Neural cell (in vitro differentiated cells): Measurements from ENCODE around the gene ST6GAL1. TPM values are rescaled to one million over a fixed set of nuclear protein-coding genes. Genes with fewer than 3 reads are reported as not detected.

Experiments used
- H2AFZ ChIP-seq: fragments of 200-600, 300-800 bp; sonication (generic), shearing (Covaris generic); 2 replicates; pipeline ENCODE4 v1.6.0; 2014; ENCODE audit warnings: low read depth, mild to moderate bottlenecking, antibody characterized with exemption, low read length, moderate library complexity
- H3F3A ChIP-seq: fragments of 200-600 bp; shearing (Covaris generic); 2 replicates; pipeline ENCODE4 v1.6.1; 2016; ENCODE audit warnings: mild to moderate bottlenecking, moderate library complexity, mixed read lengths, antibody characterized with exemption, low read length; ENCODE audit not compliant: insufficient read depth, poor library complexity, severe bottlenecking
- H3K27ac ChIP-seq: fragments of 200-600, 300-800 bp; sonication (generic), shearing (Covaris generic); 2 replicates; pipeline ENCODE4 v1.5.1; 2014; ENCODE audit warnings: mild to moderate bottlenecking, low read length, moderate library complexity
- H3K27me3 ChIP-seq: fragments of 300-800, 200-600 bp; sonication (generic), shearing (Covaris generic); 2 replicates; pipeline ENCODE4 v1.6.0; 2014; ENCODE audit warnings: mild to moderate bottlenecking, low read depth, low read length, moderate library complexity; ENCODE audit not compliant: insufficient read depth
- H3K36me3 ChIP-seq: fragments of 300-800, 200-600 bp; sonication (generic), shearing (Covaris generic); 2 replicates; pipeline ENCODE4 v1.5.1; 2014; ENCODE audit warnings: mild to moderate bottlenecking, antibody characterized with exemption, low read length, moderate library complexity; ENCODE audit not compliant: insufficient read depth
- H3K4me2 ChIP-seq: fragments of 300-800, 200-600 bp; sonication (generic), shearing (Covaris generic); 2 replicates; pipeline ENCODE4 v1.6.0; 2014; ENCODE audit warnings: mild to moderate bottlenecking, low read length
- H3K4me3 ChIP-seq: fragments of 300-800, 200-600 bp; sonication (generic), shearing (Covaris generic); 2 replicates; pipeline ENCODE4 v1.5.1; 2014; ENCODE audit warnings: mild to moderate bottlenecking, low read length, moderate library complexity
- H3K79me2 ChIP-seq: fragments of 200-600 bp; shearing (Covaris generic); replicated peaks from 2 replicates; pipeline ENCODE4 v1.6.0; 2014; ENCODE audit warnings: mild to moderate bottlenecking, low read length, moderate library complexity; ENCODE audit not compliant: insufficient read depth
- H3K9ac ChIP-seq: fragments of 300-800, 200-600 bp; sonication (generic), shearing (Covaris generic); 2 replicates; pipeline ENCODE4 v1.6.1; 2016; ENCODE audit warnings: mild to moderate bottlenecking, low read length, mixed read lengths
- H3K9me2 ChIP-seq: fragments of 200-600 bp; shearing (Covaris generic); 2 replicates; pipeline ENCODE4 v1.6.1; 2016; ENCODE audit warnings: mild to moderate bottlenecking, low read length, mixed read lengths; ENCODE audit not compliant: insufficient read depth
- H3K9me3 ChIP-seq: fragments of 200-600, 300-800 bp; sonication (generic), shearing (Covaris generic); 2 replicates; pipeline ENCODE4 v1.6.1; 2016; ENCODE audit warnings: mild to moderate bottlenecking, mixed run types, low read length, moderate library complexity, mixed read lengths
- H4K20me1 ChIP-seq: fragments of 200-600 bp; shearing (Covaris generic); 2 replicates; pipeline ENCODE4 v1.6.1; 2016; ENCODE audit warnings: mild to moderate bottlenecking, mixed run types; ENCODE audit not compliant: insufficient read depth
- EP300 ChIP-seq: fragments of 450-650 bp; conservative IDR thresholded peaks from 2 replicates; pipeline ENCODE4 v1.6.1; 2014; ENCODE audit warnings: antibody characterized with exemption, mild to moderate bottlenecking, moderate library complexity; ENCODE audit not compliant: poor library complexity, severe bottlenecking
- EZH2 ChIP-seq: fragments of 200-600, 300-800 bp; shearing (Covaris generic), sonication (generic); IDR thresholded peaks from 2 replicates; pipeline ENCODE4 v1.6.1; 2014; ENCODE audit warnings: antibody characterized with exemption, low read length, borderline replicate concordance, mild to moderate bottlenecking; ENCODE audit not compliant: insufficient read depth, poor library complexity, severe bottlenecking
- MXI1 ChIP-seq: fragments of 450-650 bp; conservative IDR thresholded peaks from 2 replicates; pipeline ENCODE4 v1.6.1; 2014; ENCODE audit warnings: antibody characterized with exemption, mild to moderate bottlenecking; ENCODE audit not compliant: poor library complexity, severe bottlenecking
- POLR2AphosphoS5 ChIP-seq: IDR thresholded peaks from 2 replicates; pipeline ENCODE4 v1.6.1; 2012
- RAD21 ChIP-seq: fragments of 450-650 bp; conservative IDR thresholded peaks from 2 replicates; pipeline ENCODE4 v1.6.1; 2014; ENCODE audit warnings: antibody characterized with exemption, mild to moderate bottlenecking, moderate library complexity
- SMC3 ChIP-seq: fragments of 450-650 bp; conservative IDR thresholded peaks from 2 replicates; pipeline ENCODE4 v1.6.1; 2014; ENCODE audit warnings: antibody characterized with exemption, mild to moderate bottlenecking, moderate library complexity; ENCODE audit not compliant: poor library complexity
- TAF1 ChIP-seq: IDR thresholded peaks from 2 replicates; pipeline ENCODE4 v1.6.1; 2012; ENCODE audit warnings: low read depth
- polyA plus RNA-seq: library from polyadenylated mRNA; depleted of rRNA; stranded (reverse); fragments of >200 nt; gene quantifications from 2 replicates; pipeline ENCODE4 v1.2.3, GENCODE V29; 2014
- TF ChIP-seq, protein P1 (sequence below): IDR thresholded peaks from 2 replicates; pipeline ENCODE4 v1.6.1; 2012; ENCODE audit warnings: borderline replicate concordance
- TF ChIP-seq, protein P2 (sequence below): fragments of 450-650 bp; IDR thresholded peaks from 2 replicates; pipeline ENCODE4 v1.5.1; 2014; ENCODE audit warnings: antibody characterized with exemption, mild to moderate bottlenecking, moderate library complexity; ENCODE audit not compliant: poor library complexity, severe bottlenecking

Gene ST6GAL1
- polyA plus RNA-seq, 1 donor from 2014 or later = 17.6 TPM

DNA sequence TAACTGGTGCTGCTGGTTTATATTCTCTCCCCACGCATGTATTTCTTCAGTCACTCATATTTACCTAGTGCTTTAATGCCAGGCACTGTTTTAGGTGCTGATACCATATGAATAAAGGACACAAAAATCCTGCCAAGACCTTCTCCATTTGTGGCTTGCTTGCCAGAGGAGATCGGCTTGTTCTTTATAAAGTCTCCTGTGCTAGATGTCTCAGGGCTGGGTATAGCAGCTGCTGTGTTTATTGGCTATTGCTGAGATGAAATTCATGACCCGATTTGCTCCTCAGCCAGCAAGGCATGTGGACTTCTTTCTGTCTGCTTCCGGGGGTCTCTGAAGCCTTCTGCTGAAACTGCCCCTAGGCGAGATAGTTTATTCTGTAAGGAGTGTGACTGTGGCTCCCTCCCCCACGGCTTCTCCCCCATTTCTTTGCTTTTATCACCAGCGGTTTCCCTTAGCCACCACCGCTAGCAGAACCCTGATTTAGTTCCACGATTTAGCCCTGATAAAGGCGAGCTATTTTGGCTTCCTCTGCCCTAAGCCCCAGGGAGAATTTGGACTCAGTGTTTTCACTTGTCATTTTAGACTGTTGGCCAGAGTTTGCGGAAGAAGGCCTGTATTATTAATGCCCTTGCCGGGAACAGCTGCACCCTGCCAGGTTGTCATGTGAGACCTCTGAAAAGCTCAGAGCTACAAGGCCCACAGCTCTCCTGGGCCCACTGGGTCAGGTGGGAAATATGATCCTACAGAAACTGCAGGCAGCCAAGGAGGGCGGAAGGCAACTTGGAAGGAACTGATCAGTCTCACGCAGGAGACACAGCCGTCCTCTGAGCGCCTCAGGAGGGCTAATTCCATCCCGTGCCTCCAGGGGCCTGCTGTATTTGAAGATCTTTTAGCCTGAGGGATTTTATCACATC, 46.8 kb downstream of the ST6GAL1 start:
- no peaks in the 10 kb centered on the region for H4K20me1 ChIP-seq
- no peaks in the 10 kb centered on the region for H3K79me2 ChIP-seq
- H3K4me2 ChIP-seq = no peak overlapping the region
- H3K9ac ChIP-seq = no peak overlapping the region
- no peaks in the 10 kb centered on the region for H3K36me3 ChIP-seq
- no peak overlapping the region for H3K27ac ChIP-seq
- no peak overlapping the region for H2AFZ ChIP-seq
- H3K4me3 ChIP-seq = no peak overlapping the region
- no peaks in the 10 kb centered on the region for H3F3A ChIP-seq
- no peaks in the 10 kb centered on the region for H3K9me2 ChIP-seq
- no peaks in the 10 kb centered on the region for H3K9me3 ChIP-seq
- TF ChIP-seq POLR2AphosphoS5 = no peak
- no peak for TF ChIP-seq EZH2
- TF ChIP-seq RAD21 = no peak
- no peak for TF ChIP-seq SMC3
- no peak for TF ChIP-seq EP300
- TF ChIP-seq, protein P1, sequence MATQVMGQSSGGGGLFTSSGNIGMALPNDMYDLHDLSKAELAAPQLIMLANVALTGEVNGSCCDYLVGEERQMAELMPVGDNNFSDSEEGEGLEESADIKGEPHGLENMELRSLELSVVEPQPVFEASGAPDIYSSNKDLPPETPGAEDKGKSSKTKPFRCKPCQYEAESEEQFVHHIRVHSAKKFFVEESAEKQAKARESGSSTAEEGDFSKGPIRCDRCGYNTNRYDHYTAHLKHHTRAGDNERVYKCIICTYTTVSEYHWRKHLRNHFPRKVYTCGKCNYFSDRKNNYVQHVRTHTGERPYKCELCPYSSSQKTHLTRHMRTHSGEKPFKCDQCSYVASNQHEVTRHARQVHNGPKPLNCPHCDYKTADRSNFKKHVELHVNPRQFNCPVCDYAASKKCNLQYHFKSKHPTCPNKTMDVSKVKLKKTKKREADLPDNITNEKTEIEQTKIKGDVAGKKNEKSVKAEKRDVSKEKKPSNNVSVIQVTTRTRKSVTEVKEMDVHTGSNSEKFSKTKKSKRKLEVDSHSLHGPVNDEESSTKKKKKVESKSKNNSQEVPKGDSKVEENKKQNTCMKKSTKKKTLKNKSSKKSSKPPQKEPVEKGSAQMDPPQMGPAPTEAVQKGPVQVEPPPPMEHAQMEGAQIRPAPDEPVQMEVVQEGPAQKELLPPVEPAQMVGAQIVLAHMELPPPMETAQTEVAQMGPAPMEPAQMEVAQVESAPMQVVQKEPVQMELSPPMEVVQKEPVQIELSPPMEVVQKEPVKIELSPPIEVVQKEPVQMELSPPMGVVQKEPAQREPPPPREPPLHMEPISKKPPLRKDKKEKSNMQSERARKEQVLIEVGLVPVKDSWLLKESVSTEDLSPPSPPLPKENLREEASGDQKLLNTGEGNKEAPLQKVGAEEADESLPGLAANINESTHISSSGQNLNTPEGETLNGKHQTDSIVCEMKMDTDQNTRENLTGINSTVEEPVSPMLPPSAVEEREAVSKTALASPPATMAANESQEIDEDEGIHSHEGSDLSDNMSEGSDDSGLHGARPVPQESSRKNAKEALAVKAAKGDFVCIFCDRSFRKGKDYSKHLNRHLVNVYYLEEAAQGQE = no peak
- TF ChIP-seq MXI1 = no peak
- no peak for TF ChIP-seq TAF1
- no peaks in the 10 kb centered on the region for H3K27me3 ChIP-seq

DNA sequence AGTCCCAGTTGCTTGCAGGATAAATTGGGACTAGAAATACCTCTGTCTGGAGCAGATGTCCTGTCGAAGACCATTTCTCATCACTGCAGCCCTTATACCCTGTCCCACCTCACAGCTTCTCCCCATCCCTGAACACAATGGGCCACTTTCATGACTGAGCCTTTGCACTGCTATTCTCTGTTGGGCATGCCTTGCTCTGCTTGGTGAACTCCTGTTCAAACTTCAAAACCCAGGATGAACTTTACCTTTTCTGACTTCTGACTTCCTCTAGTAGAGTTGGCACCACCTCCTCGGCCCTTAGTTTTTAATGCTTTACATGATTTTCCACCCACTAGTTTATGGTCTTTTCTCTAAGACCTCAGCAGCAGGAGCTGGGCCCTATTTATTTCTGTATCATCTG, 48.4 kb downstream of the ST6GAL1 start:
- H4K20me1 ChIP-seq = no peaks in the 10 kb centered on the region
- H3K9me3 ChIP-seq = no peaks in the 10 kb centered on the region
- no peaks in the 10 kb centered on the region for H3K36me3 ChIP-seq
- H2AFZ ChIP-seq = no peak overlapping the region
- no peak overlapping the region for H3K9ac ChIP-seq
- no peak overlapping the region for H3K4me2 ChIP-seq
- H3K27ac ChIP-seq = no peak overlapping the region
- TF ChIP-seq MXI1 = no peak
- no peak for TF ChIP-seq SMC3
- no peak for TF ChIP-seq EZH2
- TF ChIP-seq TAF1 = no peak
- TF ChIP-seq RAD21 = no peak
- TF ChIP-seq, protein P1 = no peak
- no peak for TF ChIP-seq POLR2AphosphoS5
- TF ChIP-seq EP300 = no peak
- TF ChIP-seq, protein P2, sequence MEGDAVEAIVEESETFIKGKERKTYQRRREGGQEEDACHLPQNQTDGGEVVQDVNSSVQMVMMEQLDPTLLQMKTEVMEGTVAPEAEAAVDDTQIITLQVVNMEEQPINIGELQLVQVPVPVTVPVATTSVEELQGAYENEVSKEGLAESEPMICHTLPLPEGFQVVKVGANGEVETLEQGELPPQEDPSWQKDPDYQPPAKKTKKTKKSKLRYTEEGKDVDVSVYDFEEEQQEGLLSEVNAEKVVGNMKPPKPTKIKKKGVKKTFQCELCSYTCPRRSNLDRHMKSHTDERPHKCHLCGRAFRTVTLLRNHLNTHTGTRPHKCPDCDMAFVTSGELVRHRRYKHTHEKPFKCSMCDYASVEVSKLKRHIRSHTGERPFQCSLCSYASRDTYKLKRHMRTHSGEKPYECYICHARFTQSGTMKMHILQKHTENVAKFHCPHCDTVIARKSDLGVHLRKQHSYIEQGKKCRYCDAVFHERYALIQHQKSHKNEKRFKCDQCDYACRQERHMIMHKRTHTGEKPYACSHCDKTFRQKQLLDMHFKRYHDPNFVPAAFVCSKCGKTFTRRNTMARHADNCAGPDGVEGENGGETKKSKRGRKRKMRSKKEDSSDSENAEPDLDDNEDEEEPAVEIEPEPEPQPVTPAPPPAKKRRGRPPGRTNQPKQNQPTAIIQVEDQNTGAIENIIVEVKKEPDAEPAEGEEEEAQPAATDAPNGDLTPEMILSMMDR = no peak
- no peaks in the 10 kb centered on the region for H3F3A ChIP-seq
- H3K9me2 ChIP-seq = no peaks in the 10 kb centered on the region
- H3K4me3 ChIP-seq = no peak overlapping the region
- H3K27me3 ChIP-seq = no peaks in the 10 kb centered on the region
- H3K79me2 ChIP-seq = no peaks in the 10 kb centered on the region
